Fibroblast of lung (primary cell): ENCODE results near the gene GUCY1A2. TPM values are rescaled to one million over a fixed set of nuclear protein-coding genes. Genes with fewer than 3 reads are reported as not detected.

Experiments used
- DNase-seq, 2 donors: peaks; one replicate each; pipeline versions ENCODE4 v3.0.0 to v3.0.0-alpha.2; 2010; ENCODE audit warnings: low read depth in 2 of 2
- H2AFZ ChIP-seq: 2 replicates; pipeline ENCODE4 v1.5.1; 2012; ENCODE audit warnings: low read length, control low read depth, inconsistent platforms
- H3K27ac ChIP-seq: 2 replicates; pipeline ENCODE4 v1.5.1; 2011; ENCODE audit warnings: low read length, control low read depth; ENCODE audit not compliant: insufficient read depth
- H3K27me3 ChIP-seq: 2 replicates; pipeline ENCODE4 v1.5.1; 2011; ENCODE audit warnings: mild to moderate bottlenecking, low read length; ENCODE audit not compliant: control insufficient read depth, insufficient read depth
- H3K36me3 ChIP-seq: 2 replicates; pipeline ENCODE4 v1.5.1; 2011; ENCODE audit warnings: low read length; ENCODE audit not compliant: control insufficient read depth, insufficient read depth
- H3K4me1 ChIP-seq: 2 replicates; pipeline ENCODE4 v1.5.1; 2011; ENCODE audit warnings: low read length; ENCODE audit not compliant: control insufficient read depth, insufficient read depth; ENCODE audit errors: extremely low read depth
- H3K4me2 ChIP-seq: 2 replicates; pipeline ENCODE4 v1.5.1; 2011; ENCODE audit warnings: low read length, control low read depth; ENCODE audit not compliant: insufficient read depth; ENCODE audit errors: extremely low read depth
- H3K4me3 ChIP-seq, 4 experiments: fragments of 200-600 bp in 1 of 4; sonication (generic) in 1 of 4; replicated peaks in 1 of 4; 2 replicates each; pipeline ENCODE4 v1.5.1; 2011 to 2016; ENCODE audit warnings: low read length in 4 of 4, low read depth in 3 of 4, mild to moderate bottlenecking in 3 of 4, control low read depth in 2 of 4, inconsistent platforms in 1 of 4, mixed read lengths in 1 of 4; ENCODE audit not compliant: insufficient read depth in 1 of 4; ENCODE audit errors: control extremely low read depth in 1 of 4
- H3K79me2 ChIP-seq: 2 replicates; pipeline ENCODE4 v1.5.1; 2012; ENCODE audit warnings: mild to moderate bottlenecking, low read length, inconsistent platforms; ENCODE audit not compliant: control insufficient read depth, insufficient read depth
- H3K9ac ChIP-seq: 2 replicates; pipeline ENCODE4 v1.5.1; 2011; ENCODE audit warnings: mild to moderate bottlenecking, low read length, control low read depth; ENCODE audit not compliant: insufficient read depth
- H3K9me3 ChIP-seq: 2 replicates; pipeline ENCODE4 v1.5.1; 2012; ENCODE audit warnings: low read depth, low read length; ENCODE audit not compliant: control insufficient read depth, insufficient read depth
- H4K20me1 ChIP-seq: 2 replicates; pipeline ENCODE4 v1.5.1; 2011; ENCODE audit warnings: low read length; ENCODE audit not compliant: control insufficient read depth, insufficient read depth; ENCODE audit errors: extremely low read depth
- CTCF ChIP-seq, 2 donors: IDR thresholded peaks in 1 of 2; conservative IDR thresholded peaks in 1 of 2; 1 replicate in 1 of 2; 2 replicates in 1 of 2; pipeline ENCODE4 v1.5.1; 2011 to 2012; ENCODE audit warnings: low read length in 2 of 2, control low read depth in 1 of 2, inconsistent platforms in 1 of 2, low read depth in 1 of 2, mild to moderate bottlenecking in 1 of 2
- EZH2 ChIP-seq: IDR thresholded peaks from 2 replicates; pipeline ENCODE4 v1.5.1; 2012; ENCODE audit warnings: low read length, control low read depth, mild to moderate bottlenecking; ENCODE audit errors: missing control alignments
- polyA plus RNA-seq, 2 donors: library from polyadenylated mRNA; depleted of rRNA in 1 of 2; stranded (reverse) in 1 of 2; unstranded in 1 of 2; fragments of >200 nt; gene quantifications; 2 replicates each; pipeline ENCODE4 v1.2.1, GENCODE V29; 2011 to 2012; ENCODE audit warnings: missing spikeins in 1 of 2
- total RNA-seq: library from RNA; depleted of rRNA; stranded (reverse); fragments of >200 nt; gene quantifications from 2 replicates; pipeline ENCODE4 v1.2.1, GENCODE V29; 2014

GUCY1A2 gene
- total and polyA plus RNA-seq, 2 donors (not counting 1 experiment from before 2014, with no cell fraction given), result 0.50 to 1.4 TPM

GRCh38 chr11:106624377-106624776 lies 393.9 kb downstream of the GUCY1A2 start:
- H3K9me3 ChIP-seq, result no peaks in the 10 kb centered on the region
- no peaks in the 10 kb centered on the region for H3K36me3 ChIP-seq
- TF ChIP-seq CTCF (conservative IDR thresholded peaks at IDR 0.05 in 1 of 2, IDR thresholded peaks at IDR 0.05 in 1 of 2; ENCODE audit: low read depth in 1 of 2, low read length in 2 of 2), result no peak
- no peak for TF ChIP-seq EZH2
- no peak overlapping the region for H3K9ac ChIP-seq
- no peak overlapping the region for H3K4me3 ChIP-seq
- no peaks in the 10 kb centered on the region for H4K20me1 ChIP-seq
- no peaks in the 10 kb centered on the region for H3K27me3 ChIP-seq
- no peak overlapping the region for H2AFZ ChIP-seq
- no peak overlapping the region for H3K4me2 ChIP-seq
- H3K79me2 ChIP-seq, result no peaks in the 10 kb centered on the region
- DNase-seq, result peak; percentile 26 to 28
- H3K27ac ChIP-seq, result no peak overlapping the region
- no peaks in the 10 kb centered on the region for H3K4me1 ChIP-seq
